ENCODE results near the gene VAV2. TPM values are rescaled to one million over a fixed set of nuclear protein-coding genes. Genes with fewer than 3 reads are reported as not detected.

VAV2 gene
- total RNA-seq, 1 experiment from 2014 or later = 24.7 TPM

DNA sequence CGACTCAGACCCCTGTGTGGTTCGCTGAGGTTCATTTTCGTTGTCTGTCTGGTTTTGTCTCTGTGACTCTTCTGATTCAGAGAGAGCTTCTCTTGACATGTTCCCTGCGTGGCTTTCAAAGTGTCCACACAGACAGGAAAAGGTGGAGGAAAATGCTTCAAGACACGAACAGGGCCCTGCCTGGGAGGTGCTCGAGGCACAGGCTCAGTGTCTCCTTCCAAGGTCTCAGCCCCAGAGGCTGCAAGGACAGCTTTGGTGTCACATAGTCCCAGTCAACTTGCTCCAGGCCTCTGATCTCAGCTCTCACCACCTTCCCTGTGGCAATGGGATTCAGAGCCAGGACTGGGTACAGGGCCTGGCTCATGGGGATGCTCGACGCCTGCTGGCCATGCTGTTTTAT, 202.3 kb downstream of the VAV2 start:
- H3K36me3 ChIP-seq (ENCODE audit: control insufficient read depth, insufficient read depth, low read length) = no peaks in the 10 kb centered on the region
- intact Hi-C loops (cut with micrococcal nuclease; ENCODE audit: unreplicated experiment) (no loop called here), in situ Hi-C loops (cut with HindIII; ENCODE audit: low pct_unique_long_range_greater_than_20kb, low sequenced_read_pairs) (no loop called here)
- CTCF ChIA-PET = no interaction called here
- TF ChIP-seq POLR2AphosphoS5 (IDR thresholded peaks at IDR 0.05; ENCODE audit: low read depth, low read length) = no peak
- no peak for TF ChIP-seq TCF7L2 (IDR thresholded peaks at IDR 0.05; ENCODE audit: low read depth, low read length)
- TF ChIP-seq, protein P1, sequence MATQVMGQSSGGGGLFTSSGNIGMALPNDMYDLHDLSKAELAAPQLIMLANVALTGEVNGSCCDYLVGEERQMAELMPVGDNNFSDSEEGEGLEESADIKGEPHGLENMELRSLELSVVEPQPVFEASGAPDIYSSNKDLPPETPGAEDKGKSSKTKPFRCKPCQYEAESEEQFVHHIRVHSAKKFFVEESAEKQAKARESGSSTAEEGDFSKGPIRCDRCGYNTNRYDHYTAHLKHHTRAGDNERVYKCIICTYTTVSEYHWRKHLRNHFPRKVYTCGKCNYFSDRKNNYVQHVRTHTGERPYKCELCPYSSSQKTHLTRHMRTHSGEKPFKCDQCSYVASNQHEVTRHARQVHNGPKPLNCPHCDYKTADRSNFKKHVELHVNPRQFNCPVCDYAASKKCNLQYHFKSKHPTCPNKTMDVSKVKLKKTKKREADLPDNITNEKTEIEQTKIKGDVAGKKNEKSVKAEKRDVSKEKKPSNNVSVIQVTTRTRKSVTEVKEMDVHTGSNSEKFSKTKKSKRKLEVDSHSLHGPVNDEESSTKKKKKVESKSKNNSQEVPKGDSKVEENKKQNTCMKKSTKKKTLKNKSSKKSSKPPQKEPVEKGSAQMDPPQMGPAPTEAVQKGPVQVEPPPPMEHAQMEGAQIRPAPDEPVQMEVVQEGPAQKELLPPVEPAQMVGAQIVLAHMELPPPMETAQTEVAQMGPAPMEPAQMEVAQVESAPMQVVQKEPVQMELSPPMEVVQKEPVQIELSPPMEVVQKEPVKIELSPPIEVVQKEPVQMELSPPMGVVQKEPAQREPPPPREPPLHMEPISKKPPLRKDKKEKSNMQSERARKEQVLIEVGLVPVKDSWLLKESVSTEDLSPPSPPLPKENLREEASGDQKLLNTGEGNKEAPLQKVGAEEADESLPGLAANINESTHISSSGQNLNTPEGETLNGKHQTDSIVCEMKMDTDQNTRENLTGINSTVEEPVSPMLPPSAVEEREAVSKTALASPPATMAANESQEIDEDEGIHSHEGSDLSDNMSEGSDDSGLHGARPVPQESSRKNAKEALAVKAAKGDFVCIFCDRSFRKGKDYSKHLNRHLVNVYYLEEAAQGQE (IDR thresholded peaks at IDR 0.05; ENCODE audit: insufficient read depth in 1 of 2, low read depth in 2 of 2, low read length in 1 of 2) = no peak
- no peak for TF ChIP-seq SIN3A (IDR thresholded peaks at IDR 0.05; ENCODE audit: borderline replicate concordance, insufficient read depth, low read depth, low read length)
- H3K9me3 ChIP-seq (ENCODE audit: control insufficient read depth, insufficient read depth, low read depth, low read length) = no peaks in the 10 kb centered on the region
- ATAC-seq = no peak
- H3K27me3 ChIP-seq (ENCODE audit: control insufficient read depth, insufficient read depth, low read length) = no peaks in the 10 kb centered on the region
- no peak overlapping the region for H3K4me3 ChIP-seq (ENCODE audit: low read depth in 2 of 2, low read length in 2 of 2)
- H3K4me1 ChIP-seq (ENCODE audit: control insufficient read depth, insufficient read depth, low read length) = peaks cover 6% of the 10 kb centered on the region
- POLR2A ChIA-PET = no interaction called here
- DNase-seq (ENCODE audit: low read depth, low spot score) = no peak
- no peak overlapping the region for H3K27ac ChIP-seq (ENCODE audit: low read length)
- BruUV-seq (replicated peaks) = no TSS peak

DNA sequence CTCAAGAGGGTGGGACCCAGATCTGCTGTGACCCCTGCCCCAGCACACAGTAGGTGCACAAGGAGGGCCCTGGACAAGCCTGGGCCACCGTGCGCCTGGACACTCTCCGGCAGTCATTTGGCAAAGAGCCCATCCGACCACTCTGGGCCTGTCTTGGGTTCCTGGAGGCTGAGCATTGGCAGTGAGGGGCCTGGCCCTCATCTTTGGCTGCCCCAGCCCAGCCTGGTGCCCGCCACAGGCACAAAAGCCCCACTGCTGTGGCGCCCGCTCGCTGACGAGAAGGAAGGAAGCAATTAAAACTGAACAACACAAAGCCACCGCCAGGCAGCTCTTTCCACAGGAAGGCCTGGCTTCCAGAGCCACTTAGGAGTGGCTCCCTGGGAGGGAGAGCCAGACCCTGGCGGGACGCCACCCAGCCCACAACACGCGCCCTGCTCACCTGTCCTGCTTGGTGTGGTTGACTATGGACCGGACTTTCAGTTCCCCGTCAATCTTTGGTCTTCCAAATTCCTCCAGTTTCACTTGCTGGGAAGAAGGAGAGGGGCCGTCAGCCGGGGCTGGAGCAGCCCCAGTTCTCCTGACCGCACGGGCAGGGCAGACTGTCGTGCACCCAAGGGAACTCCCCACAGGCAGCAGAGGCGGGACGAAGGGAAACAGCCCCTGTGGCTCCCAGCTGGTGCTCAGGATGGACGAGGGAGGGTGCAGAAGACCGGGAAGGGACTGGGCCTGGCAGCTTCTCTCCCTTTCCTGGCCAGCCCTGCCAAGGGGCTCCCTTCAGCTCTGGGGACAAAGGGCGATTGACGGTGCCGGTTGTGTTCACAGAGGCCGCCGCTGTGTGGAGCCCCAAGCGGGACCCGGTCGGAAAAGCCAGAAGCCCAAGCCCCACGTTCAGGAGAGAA, 203.1 kb downstream of the VAV2 start:
- POLR2A ChIA-PET = no interaction called here
- no TSS peak for BruUV-seq (replicated peaks)
- no peak overlapping the region for H3K27ac ChIP-seq (ENCODE audit: low read length)
- intact Hi-C loops (cut with micrococcal nuclease; ENCODE audit: unreplicated experiment) (no loop called here), in situ Hi-C loops (cut with HindIII; ENCODE audit: low pct_unique_long_range_greater_than_20kb, low sequenced_read_pairs) (no loop called here)
- no peaks in the 10 kb centered on the region for H3K36me3 ChIP-seq (ENCODE audit: control insufficient read depth, insufficient read depth, low read length)
- no peak overlapping the region for H3K4me3 ChIP-seq (ENCODE audit: low read depth in 2 of 2, low read length in 2 of 2)
- ATAC-seq (no peak), DNase-seq (ENCODE audit: low read depth, low spot score) (no peak)
- H3K9me3 ChIP-seq (ENCODE audit: control insufficient read depth, insufficient read depth, low read depth, low read length) = no peaks in the 10 kb centered on the region
- no peaks in the 10 kb centered on the region for H3K27me3 ChIP-seq (ENCODE audit: control insufficient read depth, insufficient read depth, low read length)
- peaks cover 6% of the 10 kb centered on the region for H3K4me1 ChIP-seq (ENCODE audit: control insufficient read depth, insufficient read depth, low read length)
- TF ChIP-seq, protein P2, sequence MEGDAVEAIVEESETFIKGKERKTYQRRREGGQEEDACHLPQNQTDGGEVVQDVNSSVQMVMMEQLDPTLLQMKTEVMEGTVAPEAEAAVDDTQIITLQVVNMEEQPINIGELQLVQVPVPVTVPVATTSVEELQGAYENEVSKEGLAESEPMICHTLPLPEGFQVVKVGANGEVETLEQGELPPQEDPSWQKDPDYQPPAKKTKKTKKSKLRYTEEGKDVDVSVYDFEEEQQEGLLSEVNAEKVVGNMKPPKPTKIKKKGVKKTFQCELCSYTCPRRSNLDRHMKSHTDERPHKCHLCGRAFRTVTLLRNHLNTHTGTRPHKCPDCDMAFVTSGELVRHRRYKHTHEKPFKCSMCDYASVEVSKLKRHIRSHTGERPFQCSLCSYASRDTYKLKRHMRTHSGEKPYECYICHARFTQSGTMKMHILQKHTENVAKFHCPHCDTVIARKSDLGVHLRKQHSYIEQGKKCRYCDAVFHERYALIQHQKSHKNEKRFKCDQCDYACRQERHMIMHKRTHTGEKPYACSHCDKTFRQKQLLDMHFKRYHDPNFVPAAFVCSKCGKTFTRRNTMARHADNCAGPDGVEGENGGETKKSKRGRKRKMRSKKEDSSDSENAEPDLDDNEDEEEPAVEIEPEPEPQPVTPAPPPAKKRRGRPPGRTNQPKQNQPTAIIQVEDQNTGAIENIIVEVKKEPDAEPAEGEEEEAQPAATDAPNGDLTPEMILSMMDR (IDR thresholded peaks at IDR 0.05) = no peak
- TF ChIP-seq POLR2AphosphoS5 (IDR thresholded peaks at IDR 0.05; ENCODE audit: low read depth, low read length) (no peak), TCF7L2 (IDR thresholded peaks at IDR 0.05; ENCODE audit: low read depth, low read length) (no peak), SIN3A (IDR thresholded peaks at IDR 0.05; ENCODE audit: borderline replicate concordance, insufficient read depth, low read depth, low read length) (no peak)
- TF ChIP-seq, protein P1 (IDR thresholded peaks at IDR 0.05; ENCODE audit: insufficient read depth in 1 of 2, low read depth in 2 of 2, low read length in 1 of 2) = no peak
- CTCF ChIA-PET = no interaction called here
